MM.1S (cell line): ENCODE measurements around the gene CDC27.

Source experiments
- DNase-seq: peaks from one replicate; pipeline ENCODE4 v3.0.0-alpha.2; 2015
- H2AFZ ChIP-seq: fragments of 300-600 bp; sonication (generic); 2 replicates; pipeline ENCODE4 v1.6.0; 2016; ENCODE audit warnings: antibody characterized with exemption, low read length
- H3F3A ChIP-seq: fragments of 300-600 bp; sonication (generic); 2 replicates; pipeline ENCODE4 v1.6.1; 2016; ENCODE audit warnings: mild to moderate bottlenecking, antibody characterized with exemption, low read length, moderate library complexity, mixed read lengths; ENCODE audit not compliant: insufficient read depth
- H3K27ac ChIP-seq: fragments of 300-600 bp; sonication (generic); 2 replicates; pipeline ENCODE4 v1.5.1; 2016; ENCODE audit warnings: mild to moderate bottlenecking, low read length
- H3K27me3 ChIP-seq: fragments of 300-600 bp; sonication (generic); replicated peaks from 2 replicates; pipeline ENCODE4 v1.6.0; 2016; ENCODE audit warnings: low read length; ENCODE audit not compliant: insufficient read depth
- H3K36me3 ChIP-seq: fragments of 300-600 bp; sonication (generic); replicated peaks from 2 replicates; pipeline ENCODE4 v1.6.1; 2016; ENCODE audit warnings: mild to moderate bottlenecking, low read length, mixed read lengths; ENCODE audit not compliant: insufficient read depth
- H3K4me1 ChIP-seq: fragments of 300-600 bp; sonication (generic); 2 replicates; pipeline ENCODE4 v1.6.1; 2016; ENCODE audit warnings: low read length, mixed read lengths
- H3K4me2 ChIP-seq: fragments of 300-600 bp; sonication (generic); 2 replicates; pipeline ENCODE4 v1.6.0; 2016; ENCODE audit warnings: low read depth, low read length
- H3K4me3 ChIP-seq: fragments of 300-600 bp; sonication (generic); 2 replicates; pipeline ENCODE4 v1.5.1; 2016; ENCODE audit warnings: low read length, mixed read lengths
- H3K79me2 ChIP-seq: fragments of 300-600 bp; sonication (generic); 2 replicates; pipeline ENCODE4 v1.6.1; 2016; ENCODE audit warnings: mixed run types, low read length, mixed read lengths
- H3K9ac ChIP-seq: fragments of 300-600 bp; sonication (generic); 2 replicates; pipeline ENCODE4 v1.6.1; 2016; ENCODE audit warnings: low read length, mixed read lengths
- H3K9me2 ChIP-seq: fragments of 300-600 bp; sonication (generic); replicated peaks from 2 replicates; pipeline ENCODE4 v1.6.1; 2016; ENCODE audit warnings: mild to moderate bottlenecking, low read length, mixed read lengths; ENCODE audit not compliant: insufficient read depth
- H3K9me3 ChIP-seq: fragments of 300-600 bp; sonication (generic); replicated peaks from 2 replicates; pipeline ENCODE4 v1.6.1; 2016; ENCODE audit warnings: mild to moderate bottlenecking, low read length, mixed read lengths; ENCODE audit not compliant: insufficient read depth
- H4K20me1 ChIP-seq: fragments of 300-600 bp; sonication (generic); 2 replicates; pipeline ENCODE4 v1.6.1; 2016; ENCODE audit warnings: mild to moderate bottlenecking, low read length, moderate library complexity, mixed read lengths; ENCODE audit not compliant: insufficient read depth
- EZH2 ChIP-seq: fragments of 300-600 bp; sonication (generic); optimal IDR thresholded peaks from 2 replicates; pipeline ENCODE3; 2017; ENCODE audit warnings: low read depth, mild to moderate bottlenecking, antibody characterized with exemption, low read length, mixed read lengths
- EZH2phosphoT487 ChIP-seq: fragments of 300-600 bp; sonication (generic); IDR thresholded peaks from 2 replicates; pipeline ENCODE4 v1.6.1; 2018; ENCODE audit warnings: antibody characterized with exemption, low read length
- TF ChIP-seq, protein P1 (sequence below): fragments of 300-600 bp; sonication (generic); IDR thresholded peaks from 2 replicates; pipeline ENCODE4 v1.5.1; 2016; ENCODE audit warnings: antibody characterized with exemption, low read length, mixed read lengths

The CDC27 gene

DNA sequence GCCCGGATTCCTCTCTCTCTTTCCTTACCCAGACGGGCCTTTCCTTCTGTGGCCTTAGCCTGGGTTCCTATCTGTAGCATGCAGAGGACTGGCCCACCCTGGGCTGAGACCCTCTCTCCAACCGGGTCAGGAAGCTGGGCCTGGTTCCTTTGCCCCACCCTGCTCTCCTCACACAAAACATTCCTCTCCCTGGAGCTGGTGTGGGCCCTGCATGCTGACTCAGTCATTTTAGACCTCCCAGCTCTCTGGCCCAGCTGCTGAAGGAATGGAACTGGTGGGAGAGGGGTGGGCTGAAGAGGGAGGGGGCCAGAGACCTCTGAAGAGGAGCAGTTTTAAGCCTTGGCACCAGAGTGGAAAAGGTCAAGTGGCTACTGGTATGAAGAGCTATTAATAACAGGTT is 21.0 kb upstream of the CDC27 start:
- Histone ChIP-seq H3K36me3 (no peaks in the 10 kb centered on the region), H3K4me2 (no peak overlapping the region), H3K4me1 (peaks cover 29% of the 10 kb centered on the region), H3K9me2 (no peaks in the 10 kb centered on the region), H3K4me3 (no peak overlapping the region), H3K9ac (no peak overlapping the region), H3K27me3 (no peaks in the 10 kb centered on the region), H4K20me1 (no peaks in the 10 kb centered on the region), H3K79me2 (no peaks in the 10 kb centered on the region), H3K9me3 (no peaks in the 10 kb centered on the region), H3K27ac (no peak overlapping the region), H2AFZ (no peak overlapping the region), H3F3A (peaks cover 14% of the 10 kb centered on the region)
- DNase-seq, result no peak
- TF ChIP-seq EZH2 (no peak), EZH2phosphoT487 (no peak)
- TF ChIP-seq, protein P1, sequence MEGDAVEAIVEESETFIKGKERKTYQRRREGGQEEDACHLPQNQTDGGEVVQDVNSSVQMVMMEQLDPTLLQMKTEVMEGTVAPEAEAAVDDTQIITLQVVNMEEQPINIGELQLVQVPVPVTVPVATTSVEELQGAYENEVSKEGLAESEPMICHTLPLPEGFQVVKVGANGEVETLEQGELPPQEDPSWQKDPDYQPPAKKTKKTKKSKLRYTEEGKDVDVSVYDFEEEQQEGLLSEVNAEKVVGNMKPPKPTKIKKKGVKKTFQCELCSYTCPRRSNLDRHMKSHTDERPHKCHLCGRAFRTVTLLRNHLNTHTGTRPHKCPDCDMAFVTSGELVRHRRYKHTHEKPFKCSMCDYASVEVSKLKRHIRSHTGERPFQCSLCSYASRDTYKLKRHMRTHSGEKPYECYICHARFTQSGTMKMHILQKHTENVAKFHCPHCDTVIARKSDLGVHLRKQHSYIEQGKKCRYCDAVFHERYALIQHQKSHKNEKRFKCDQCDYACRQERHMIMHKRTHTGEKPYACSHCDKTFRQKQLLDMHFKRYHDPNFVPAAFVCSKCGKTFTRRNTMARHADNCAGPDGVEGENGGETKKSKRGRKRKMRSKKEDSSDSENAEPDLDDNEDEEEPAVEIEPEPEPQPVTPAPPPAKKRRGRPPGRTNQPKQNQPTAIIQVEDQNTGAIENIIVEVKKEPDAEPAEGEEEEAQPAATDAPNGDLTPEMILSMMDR, result no peak

DNA sequence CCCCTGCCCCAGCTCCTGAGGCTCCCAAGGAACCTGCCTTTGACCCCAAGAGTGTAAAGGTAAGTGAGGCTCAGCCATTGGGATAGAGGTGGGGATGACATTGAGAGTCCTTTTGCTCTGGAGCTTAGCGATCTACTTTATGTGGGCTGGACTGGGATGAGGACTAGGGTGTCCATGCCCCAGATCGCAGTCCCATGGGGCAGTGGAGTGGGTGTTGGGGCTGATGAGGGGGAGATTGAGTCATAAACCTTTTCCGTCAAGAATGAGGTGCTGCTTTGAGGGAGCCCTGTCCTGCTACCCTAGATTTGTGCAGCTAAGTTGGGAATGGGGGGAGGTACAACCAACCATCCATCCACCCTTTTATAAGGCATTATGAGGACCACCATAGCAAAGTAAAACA is 20.4 kb upstream of the CDC27 start:
- Histone ChIP-seq H3K4me1 (peaks cover 35% of the 10 kb centered on the region), H3K4me3 (no peak overlapping the region), H2AFZ (no peak overlapping the region), H3K9me2 (no peaks in the 10 kb centered on the region), H3F3A (peaks cover 20% of the 10 kb centered on the region), H3K27me3 (no peaks in the 10 kb centered on the region), H4K20me1 (no peaks in the 10 kb centered on the region), H3K4me2 (no peak overlapping the region), H3K9me3 (no peaks in the 10 kb centered on the region), H3K36me3 (no peaks in the 10 kb centered on the region), H3K27ac (no peak overlapping the region), H3K79me2 (no peaks in the 10 kb centered on the region), H3K9ac (no peak overlapping the region)
- DNase-seq, result no peak
- TF ChIP-seq EZH2phosphoT487, result no peak
- TF ChIP-seq, protein P1, result no peak
- TF ChIP-seq EZH2, result no peak

DNA sequence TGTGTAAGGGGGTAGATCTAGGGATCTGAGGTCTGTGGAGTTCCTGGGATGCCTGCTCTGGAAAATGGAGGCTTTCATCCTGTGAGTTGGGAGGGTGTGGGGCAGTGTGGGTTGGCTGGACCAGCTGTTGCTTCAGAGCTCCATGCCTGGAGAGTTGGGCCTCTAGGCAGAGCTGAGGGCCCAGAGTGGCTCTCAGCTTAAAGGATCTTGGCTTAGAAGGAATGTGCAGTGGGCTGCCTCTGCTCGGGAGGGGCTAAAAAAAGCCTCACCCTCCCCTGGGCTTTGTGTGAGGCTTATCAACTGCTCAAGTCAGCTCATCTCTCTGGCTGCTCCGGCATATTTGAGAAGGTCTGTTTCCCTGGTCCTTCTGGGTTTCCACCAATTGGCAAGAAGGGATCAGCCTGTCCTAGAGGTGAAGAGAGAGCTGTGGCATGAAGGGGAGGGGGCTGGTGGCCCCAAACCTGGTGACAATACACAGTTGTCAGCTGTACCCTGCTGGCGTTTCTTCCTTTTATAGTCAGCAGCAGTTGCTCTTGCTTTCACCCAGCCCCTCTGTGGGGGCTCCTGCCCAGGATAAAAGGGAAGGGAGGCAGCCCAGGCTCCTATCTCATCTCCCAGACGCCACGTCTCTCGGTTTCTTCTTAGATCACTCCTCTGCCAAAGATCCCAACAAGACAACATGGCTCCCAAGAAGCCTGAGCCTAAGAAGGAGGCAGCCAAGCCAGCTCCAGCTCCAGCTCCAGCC is 19.8 kb upstream of the CDC27 start, which contains the start of gene MYL4:
TSS of gene MYL4 (plus strand) at position 605 of the 745 bp plus-strand sequence. CDS start at position 680, 75 bp downstream.
- DNase-seq, result no peak
- TF ChIP-seq EZH2phosphoT487, result no peak
- no peak for TF ChIP-seq EZH2
- TF ChIP-seq, protein P1, result no peak
- peaks cover 26% of the 10 kb centered on the region for H3F3A ChIP-seq
- no peak within 1 kb of the TSS for H2AFZ ChIP-seq
- H3K9ac ChIP-seq, result no peak within 1 kb of the TSS
- no peak within 1 kb of the TSS for H3K4me2 ChIP-seq
- H3K4me3 ChIP-seq, result no peak within 1 kb of the TSS
- no peaks in the 10 kb centered on the region for H3K27me3 ChIP-seq
- H3K9me3 ChIP-seq, result no peaks in the 10 kb centered on the region
- no peaks in the 10 kb centered on the region for H3K79me2 ChIP-seq
- no peaks in the 10 kb centered on the region for H3K36me3 ChIP-seq
- no peaks in the 10 kb centered on the region for H3K9me2 ChIP-seq
- no peak within 1 kb of the TSS for H3K27ac ChIP-seq
- H3K4me1 ChIP-seq, result peaks cover 41% of the 10 kb centered on the region
- no peaks in the 10 kb centered on the region for H4K20me1 ChIP-seq
